ENCODE data around the gene FOXL2NB. TPM values are rescaled to one million over a fixed set of nuclear protein-coding genes. Genes with fewer than 3 reads are reported as not detected.
A peak's percentile ranks its signal among the peaks of the same experiment; 100 is the strongest.

The FOXL2NB gene
- total RNA-seq, 1 donor from 2014 or later, result 5.2 TPM

- peaks cover 7% of the 10 kb centered on the region for H3K9me3 Mint-ChIP-seq (ENCODE audit: unreplicated experiment)
- H3K27me3 ChIP-seq (ENCODE audit: insufficient read depth, low read length), result peaks cover 68% of the 10 kb centered on the region
- no peaks in the 10 kb centered on the region for H3K79me2 ChIP-seq (ENCODE audit: insufficient read depth, low read length)
- no peak overlapping the region for H3K9ac ChIP-seq (ENCODE audit: low read length)
- H3K4me1 ChIP-seq (ENCODE audit: insufficient read depth, low read length), result peaks cover 3% of the 10 kb centered on the region
- no peaks in the 10 kb centered on the region for H3K36me3 ChIP-seq (ENCODE audit: insufficient read depth, low read length)
- peak overlapping the region; percentile 85 for H3K4me2 ChIP-seq (ENCODE audit: low read length)
- peaks cover 2% of the 10 kb centered on the region for H3K36me3 Mint-ChIP-seq (ENCODE audit: low read depth, unreplicated experiment)
- peak overlapping the region; percentile 54 for H3K4me3 Mint-ChIP-seq (ENCODE audit: unreplicated experiment)
- H4K20me1 ChIP-seq (ENCODE audit: insufficient read depth, low read length), result peaks cover 28% of the 10 kb centered on the region
- peaks cover 3% of the 10 kb centered on the region for H3K9me3 ChIP-seq (ENCODE audit: insufficient read depth, low read depth, low read length)
- DNase-seq (ENCODE audit: low read depth) (no peak), FAIRE-seq (no peak)
- peaks cover 81% of the 10 kb centered on the region for H3K27me3 Mint-ChIP-seq (ENCODE audit: low read depth, unreplicated experiment)
- no peak overlapping the region for H3K27ac Mint-ChIP-seq (ENCODE audit: unreplicated experiment)
- peaks cover 5% of the 10 kb centered on the region for H3K4me1 Mint-ChIP-seq (ENCODE audit: low read depth, unreplicated experiment)
- peak overlapping the region; percentile 23 for H2AFZ ChIP-seq (ENCODE audit: low read depth, low read length)
- peak overlapping the region; percentile 38 for H3K4me3 ChIP-seq (ENCODE audit: insufficient read depth, low read depth, low read length)
- no peak overlapping the region for H3K27ac ChIP-seq (ENCODE audit: low read depth, low read length)
- TF ChIP-seq, protein P1, sequence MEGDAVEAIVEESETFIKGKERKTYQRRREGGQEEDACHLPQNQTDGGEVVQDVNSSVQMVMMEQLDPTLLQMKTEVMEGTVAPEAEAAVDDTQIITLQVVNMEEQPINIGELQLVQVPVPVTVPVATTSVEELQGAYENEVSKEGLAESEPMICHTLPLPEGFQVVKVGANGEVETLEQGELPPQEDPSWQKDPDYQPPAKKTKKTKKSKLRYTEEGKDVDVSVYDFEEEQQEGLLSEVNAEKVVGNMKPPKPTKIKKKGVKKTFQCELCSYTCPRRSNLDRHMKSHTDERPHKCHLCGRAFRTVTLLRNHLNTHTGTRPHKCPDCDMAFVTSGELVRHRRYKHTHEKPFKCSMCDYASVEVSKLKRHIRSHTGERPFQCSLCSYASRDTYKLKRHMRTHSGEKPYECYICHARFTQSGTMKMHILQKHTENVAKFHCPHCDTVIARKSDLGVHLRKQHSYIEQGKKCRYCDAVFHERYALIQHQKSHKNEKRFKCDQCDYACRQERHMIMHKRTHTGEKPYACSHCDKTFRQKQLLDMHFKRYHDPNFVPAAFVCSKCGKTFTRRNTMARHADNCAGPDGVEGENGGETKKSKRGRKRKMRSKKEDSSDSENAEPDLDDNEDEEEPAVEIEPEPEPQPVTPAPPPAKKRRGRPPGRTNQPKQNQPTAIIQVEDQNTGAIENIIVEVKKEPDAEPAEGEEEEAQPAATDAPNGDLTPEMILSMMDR (IDR thresholded peaks at IDR 0.05; ENCODE audit: insufficient read depth, low read depth, low read length), result no peak
- peak; percentile 89 for TF ChIP-seq EZH2 (IDR thresholded peaks at IDR 0.05; ENCODE audit: insufficient read depth, low read length)
Measured at GRCh38 chr3:138936741-138937689, 10.0 kb upstream of the FOXL2NB start.

- Mint-ChIP-seq H3K9me3 (ENCODE audit: unreplicated experiment) (peaks cover 7% of the 10 kb centered on the region), H3K4me1 (ENCODE audit: low read depth, unreplicated experiment) (peaks cover 5% of the 10 kb centered on the region), H3K27ac (ENCODE audit: unreplicated experiment) (no peak overlapping the region), H3K4me3 (ENCODE audit: unreplicated experiment) (no peak overlapping the region), H3K27me3 (ENCODE audit: low read depth, unreplicated experiment) (peaks cover 86% of the 10 kb centered on the region), H3K36me3 (ENCODE audit: low read depth, unreplicated experiment) (peaks cover 2% of the 10 kb centered on the region)
- Histone ChIP-seq H3K9ac (ENCODE audit: low read length) (no peak overlapping the region), H3K9me3 (ENCODE audit: insufficient read depth, low read depth, low read length) (peaks cover 3% of the 10 kb centered on the region), H3K36me3 (ENCODE audit: insufficient read depth, low read length) (no peaks in the 10 kb centered on the region), H3K4me3 (ENCODE audit: insufficient read depth, low read depth, low read length) (no peak overlapping the region), H3K79me2 (ENCODE audit: insufficient read depth, low read length) (no peaks in the 10 kb centered on the region), H4K20me1 (ENCODE audit: insufficient read depth, low read length) (peaks cover 33% of the 10 kb centered on the region), H2AFZ (ENCODE audit: low read depth, low read length) (no peak overlapping the region), H3K4me1 (ENCODE audit: insufficient read depth, low read length) (peaks cover 3% of the 10 kb centered on the region), H3K27ac (ENCODE audit: low read depth, low read length) (no peak overlapping the region), H3K4me2 (ENCODE audit: low read length) (no peak overlapping the region), H3K27me3 (ENCODE audit: insufficient read depth, low read length) (peaks cover 74% of the 10 kb centered on the region)
- TF ChIP-seq, protein P1 (IDR thresholded peaks at IDR 0.05; ENCODE audit: insufficient read depth, low read depth, low read length), result no peak
- no peak for TF ChIP-seq EZH2 (IDR thresholded peaks at IDR 0.05; ENCODE audit: insufficient read depth, low read length)
- no peak for DNase-seq (ENCODE audit: low read depth)
- no peak for FAIRE-seq
Measured at GRCh38 chr3:138937690-138938055, 9.3 kb upstream of the FOXL2NB start.

All from astrocyte (in vitro differentiated cells and primary cell).